Osteocyte (in vitro differentiated cells): Measurements from ENCODE around the gene BMAL1. TPM values are rescaled to one million over a fixed set of nuclear protein-coding genes. Genes with fewer than 3 reads are reported as not detected.

Source experiments
- DNase-seq: peaks from one replicate; pipeline ENCODE4 v3.0.0; 2021; ENCODE audit warnings: mixed read lengths; ENCODE audit not compliant: unreplicated experiment; ENCODE audit errors: extremely low spot score
- H3K27ac Mint-ChIP-seq: one replicate; pipeline ENCODE4 v1.8.0; 2021; ENCODE audit warnings: mild to moderate bottlenecking, mixed read lengths; ENCODE audit not compliant: unreplicated experiment
- H3K27me3 Mint-ChIP-seq: one replicate; pipeline ENCODE4 v1.8.0; 2021; ENCODE audit warnings: mixed read lengths; ENCODE audit not compliant: unreplicated experiment
- H3K36me3 Mint-ChIP-seq: one replicate; pipeline ENCODE4 v1.8.0; 2021; ENCODE audit warnings: mixed read lengths; ENCODE audit not compliant: unreplicated experiment
- H3K4me1 Mint-ChIP-seq: one replicate; pipeline ENCODE4 v1.8.0; 2021; ENCODE audit warnings: mixed read lengths; ENCODE audit not compliant: unreplicated experiment
- H3K4me3 Mint-ChIP-seq: one replicate; pipeline ENCODE4 v1.8.0; 2021; ENCODE audit warnings: mild to moderate bottlenecking, moderate library complexity, mixed read lengths; ENCODE audit not compliant: unreplicated experiment
- H3K9me3 Mint-ChIP-seq: one replicate; pipeline ENCODE4 v1.8.0; 2021; ENCODE audit warnings: mixed read lengths; ENCODE audit not compliant: unreplicated experiment
- total RNA-seq: library from RNA; stranded (reverse); gene quantifications from 2 replicates; pipeline ENCODE4 v1.2.1, GENCODE V29; 2021
- TF ChIP-seq, protein P1 (sequence below): fragments of 200-600 bp; sonication (generic); IDR thresholded peaks from 2 replicates; pipeline ENCODE4 v1.5.0; 2021; ENCODE audit warnings: antibody characterized with exemption, mild to moderate bottlenecking, moderate library complexity

Gene BMAL1
- total RNA-seq, 1 donor from 2014 or later, result 25.3 TPM

DNA sequence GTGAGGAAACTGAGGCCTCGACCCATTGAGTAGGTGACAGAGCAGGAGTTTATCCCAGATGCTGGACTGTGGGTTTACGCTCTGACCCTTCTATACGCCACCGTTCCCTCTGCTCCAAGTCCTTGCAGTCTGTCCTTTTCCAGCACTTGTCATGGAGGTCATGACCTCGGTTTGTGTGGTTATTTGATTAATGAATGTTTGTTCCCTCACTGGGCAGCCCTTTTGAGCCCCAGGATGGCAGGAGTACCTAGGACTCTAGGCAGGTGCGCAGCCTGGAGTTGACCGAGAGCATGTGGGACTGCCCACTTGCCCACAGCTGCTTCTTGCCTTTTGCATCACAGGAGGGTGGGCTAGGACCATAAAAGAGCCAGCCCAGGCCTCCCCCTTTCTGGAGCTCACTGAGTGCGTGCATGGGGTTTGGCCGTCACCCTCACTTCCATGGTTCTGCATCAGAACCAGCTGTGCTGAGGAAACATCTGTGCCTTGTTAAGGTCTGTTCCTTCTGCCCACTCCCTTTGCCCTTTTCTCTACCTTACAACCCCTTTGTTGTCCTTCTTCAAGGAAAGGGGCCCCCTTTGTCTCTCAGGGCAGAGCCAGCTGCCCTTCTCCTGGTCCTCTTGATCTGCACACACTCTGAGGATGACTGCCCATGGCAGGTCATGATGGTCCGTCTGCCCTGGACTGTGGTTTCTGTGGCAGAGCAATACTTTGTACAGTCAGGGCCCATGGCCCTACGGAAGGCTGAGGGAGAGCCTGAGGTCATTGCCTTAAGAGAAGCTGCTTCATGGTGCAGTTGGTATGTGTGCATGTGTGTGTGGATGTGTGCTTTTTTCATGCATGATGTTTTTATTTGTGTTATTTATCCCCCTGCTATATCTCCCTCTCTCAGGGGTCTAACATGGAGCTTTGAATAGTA lies 38.2 kb downstream of the BMAL1 start:
- H3K36me3 Mint-ChIP-seq, result peaks cover 19% of the 10 kb centered on the region
- no peak overlapping the region for H3K4me3 Mint-ChIP-seq
- TF ChIP-seq, protein P1, sequence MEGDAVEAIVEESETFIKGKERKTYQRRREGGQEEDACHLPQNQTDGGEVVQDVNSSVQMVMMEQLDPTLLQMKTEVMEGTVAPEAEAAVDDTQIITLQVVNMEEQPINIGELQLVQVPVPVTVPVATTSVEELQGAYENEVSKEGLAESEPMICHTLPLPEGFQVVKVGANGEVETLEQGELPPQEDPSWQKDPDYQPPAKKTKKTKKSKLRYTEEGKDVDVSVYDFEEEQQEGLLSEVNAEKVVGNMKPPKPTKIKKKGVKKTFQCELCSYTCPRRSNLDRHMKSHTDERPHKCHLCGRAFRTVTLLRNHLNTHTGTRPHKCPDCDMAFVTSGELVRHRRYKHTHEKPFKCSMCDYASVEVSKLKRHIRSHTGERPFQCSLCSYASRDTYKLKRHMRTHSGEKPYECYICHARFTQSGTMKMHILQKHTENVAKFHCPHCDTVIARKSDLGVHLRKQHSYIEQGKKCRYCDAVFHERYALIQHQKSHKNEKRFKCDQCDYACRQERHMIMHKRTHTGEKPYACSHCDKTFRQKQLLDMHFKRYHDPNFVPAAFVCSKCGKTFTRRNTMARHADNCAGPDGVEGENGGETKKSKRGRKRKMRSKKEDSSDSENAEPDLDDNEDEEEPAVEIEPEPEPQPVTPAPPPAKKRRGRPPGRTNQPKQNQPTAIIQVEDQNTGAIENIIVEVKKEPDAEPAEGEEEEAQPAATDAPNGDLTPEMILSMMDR, result no peak
- H3K27ac Mint-ChIP-seq, result peak overlapping the region; percentile 74
- peaks cover 39% of the 10 kb centered on the region for H3K4me1 Mint-ChIP-seq
- DNase-seq, result no peak
- H3K27me3 Mint-ChIP-seq, result no peaks in the 10 kb centered on the region
- peaks cover 4% of the 10 kb centered on the region for H3K9me3 Mint-ChIP-seq

GRCh38 chr11:13316528-13316961 lies 39.0 kb downstream of the BMAL1 start:
- Mint-ChIP-seq H3K4me1 (peaks cover 39% of the 10 kb centered on the region), H3K36me3 (peaks cover 11% of the 10 kb centered on the region), H3K9me3 (peaks cover 4% of the 10 kb centered on the region), H3K27me3 (no peaks in the 10 kb centered on the region), H3K27ac (peak overlapping the region; percentile 74), H3K4me3 (no peak overlapping the region)
- TF ChIP-seq, protein P1, result no peak
- no peak for DNase-seq

DNA sequence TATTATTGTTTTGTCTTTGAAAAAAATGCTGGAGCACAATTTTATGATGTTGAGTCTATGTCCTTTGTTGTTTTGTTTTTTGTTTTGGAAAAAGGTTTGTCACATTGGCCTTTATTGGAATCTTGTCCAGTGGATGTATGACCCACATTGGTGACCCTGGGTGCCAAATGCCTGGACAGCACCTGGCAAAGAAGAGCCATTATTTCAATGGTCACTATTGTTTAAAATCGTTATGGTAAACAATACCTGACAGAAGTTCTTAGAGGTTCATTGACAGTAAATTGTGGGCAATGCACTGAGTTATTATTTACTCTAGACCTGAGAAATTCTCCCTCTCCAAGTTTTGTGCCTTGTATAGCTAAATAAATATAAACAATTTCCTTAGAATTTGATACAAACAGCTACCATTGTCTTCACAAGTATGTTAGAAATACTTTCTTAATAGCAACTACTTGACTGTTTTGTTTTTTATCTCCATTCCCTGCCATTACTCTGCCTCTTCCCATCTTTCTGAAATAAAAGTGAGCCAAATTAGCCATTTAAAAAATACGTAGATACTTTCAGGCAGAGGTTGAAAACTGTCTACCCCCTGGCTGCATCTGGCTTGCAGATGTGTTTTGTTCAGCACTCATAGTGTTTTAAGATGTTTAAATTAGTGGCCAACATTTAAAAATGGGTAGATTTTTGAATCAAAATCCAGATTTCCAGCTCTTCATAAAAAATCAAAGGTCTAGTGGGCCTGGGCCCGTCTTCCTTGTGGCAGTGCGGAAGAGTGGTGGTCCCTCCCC lies 39.9 kb downstream of the BMAL1 start:
- TF ChIP-seq, protein P1, result no peak
- Mint-ChIP-seq H3K4me3 (no peak overlapping the region), H3K27ac (peak overlapping the region; percentile 28), H3K4me1 (peaks cover 39% of the 10 kb centered on the region), H3K27me3 (no peaks in the 10 kb centered on the region), H3K9me3 (peaks cover 4% of the 10 kb centered on the region), H3K36me3 (peaks cover 13% of the 10 kb centered on the region)
- DNase-seq, result no peak

DNA sequence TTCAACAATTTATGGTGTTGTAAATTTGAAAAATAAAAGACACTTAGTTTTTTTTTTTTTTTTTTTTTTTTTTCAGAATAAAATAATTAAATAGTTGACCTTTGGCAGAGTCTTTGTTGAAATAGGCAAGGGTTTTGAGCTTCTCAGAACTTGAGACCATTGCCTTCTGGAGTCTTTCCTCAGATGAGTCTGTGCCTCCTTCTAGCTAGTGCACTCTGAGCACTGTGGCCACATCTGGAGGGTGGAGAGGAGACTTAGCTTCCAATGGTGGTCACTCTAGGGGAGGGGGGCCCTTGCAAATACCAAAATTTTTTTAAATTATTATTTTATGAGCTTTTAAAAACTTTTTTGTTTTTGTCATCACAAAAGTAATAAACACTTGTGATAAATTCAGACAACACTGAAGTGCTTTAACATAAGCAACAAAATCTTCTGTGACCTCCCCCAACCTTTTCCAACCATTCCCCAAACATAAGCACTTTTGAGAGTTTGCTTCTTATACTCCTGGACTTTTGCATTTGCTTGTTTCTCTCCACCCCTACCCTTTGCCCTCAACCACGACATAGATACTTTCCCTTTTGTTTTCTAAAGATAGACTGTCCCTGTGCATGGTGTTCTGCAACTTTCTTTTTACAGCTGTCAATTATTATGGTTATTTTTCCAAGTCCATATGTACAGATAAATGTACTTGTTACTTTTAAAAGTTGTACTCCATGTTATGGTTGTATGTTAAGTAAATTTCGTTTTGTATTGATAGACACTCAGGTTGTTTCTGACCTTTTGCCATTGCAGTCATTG lies 41.1 kb downstream of the BMAL1 start:
- peak overlapping the region; percentile 29 for H3K27ac Mint-ChIP-seq
- TF ChIP-seq, protein P1, result no peak
- peaks cover 35% of the 10 kb centered on the region for H3K4me1 Mint-ChIP-seq

More for the DNA sequence above, 41.1 kb downstream of the BMAL1 start:
- Mint-ChIP-seq H3K4me3 (peak overlapping the region; percentile 20), H3K9me3 (no peaks in the 10 kb centered on the region), H3K27me3 (no peaks in the 10 kb centered on the region), H3K36me3 (peaks cover 7% of the 10 kb centered on the region)
- no peak for DNase-seq
